Suppressor macrophage treated with lipopolysaccharide for 1 hour (primary cell): Measurements from ENCODE around the gene SAMD15.
"Not testable (repeated sequence)": the region's sequence is repeated elsewhere in the genome, so short reads cannot be mapped to it uniquely, and the experiment has no call there.

ENCODE experiments used
- DNase-seq, 3 donors: peaks; one replicate each; pipeline ENCODE4 v3.0.0-alpha.2; 2020 to 2022

SAMD15 gene

DNA sequence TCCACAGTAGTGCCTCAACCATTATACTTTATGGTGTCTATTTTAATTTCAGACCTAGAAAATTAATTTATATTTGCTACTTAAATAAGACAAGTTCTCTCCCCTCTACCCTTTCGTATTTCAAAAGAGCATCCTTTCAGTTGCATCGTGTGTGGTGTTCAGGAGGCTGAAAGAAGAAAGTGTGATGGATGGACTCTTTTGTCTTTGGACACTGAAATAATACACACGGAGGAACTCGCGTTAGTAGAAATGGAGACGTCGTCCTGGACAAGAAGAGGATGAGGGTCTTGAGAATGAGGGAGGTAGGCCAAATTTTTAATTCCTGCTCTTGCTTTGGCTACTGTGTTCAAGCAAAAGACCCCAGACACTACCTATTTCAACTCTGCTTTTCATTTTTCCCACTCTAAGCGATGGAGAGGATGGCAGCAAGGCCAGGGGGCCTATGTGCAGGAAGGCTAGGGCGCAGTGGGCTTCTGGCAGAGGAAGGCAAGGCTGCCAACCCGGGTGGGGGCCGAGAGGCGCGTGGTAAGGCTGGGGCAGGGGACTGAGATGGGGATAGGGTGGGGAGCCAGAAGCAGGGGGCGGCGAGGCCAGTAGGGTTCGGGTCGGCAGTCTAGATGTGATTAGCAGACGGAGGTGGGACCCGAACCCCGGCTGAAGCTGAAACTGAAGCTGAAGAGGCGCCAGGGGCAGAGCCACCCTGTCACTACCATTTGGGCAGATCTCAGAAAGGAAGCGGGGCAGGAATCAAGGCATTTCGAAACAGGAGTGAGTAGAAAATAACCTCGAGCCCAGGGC lies 1.0 kb upstream of the SAMD15 start:
- DNase-seq = peak in 2 of 3 donors; percentile 29 to 35

- no peak for DNase-seq
Measured at GRCh38 chr14:77377502-77377844, 294 bp downstream of the SAMD15 start.

DNA sequence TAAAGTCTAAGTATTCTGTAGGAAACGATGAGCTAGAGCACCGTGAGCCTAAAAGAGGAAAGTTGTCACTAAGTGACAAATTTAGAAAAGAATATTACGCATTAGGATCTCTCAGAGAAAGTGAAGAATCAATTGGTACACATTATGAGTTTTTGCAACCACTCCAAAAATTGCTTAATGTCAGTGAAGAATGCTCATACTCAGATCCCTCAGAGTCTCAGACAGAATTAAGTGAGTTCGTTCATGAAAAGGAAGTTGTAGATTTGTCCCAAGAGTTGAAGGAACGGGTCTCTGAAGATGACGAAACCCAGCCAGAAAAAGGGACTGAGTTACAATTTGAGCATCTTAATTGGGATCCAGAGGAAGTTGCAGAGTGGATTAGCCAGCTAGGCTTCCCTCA lies 1.5 kb downstream of the SAMD15 start:
- DNase-seq = peak; percentile 24 to 66 (median 57)

DNA sequence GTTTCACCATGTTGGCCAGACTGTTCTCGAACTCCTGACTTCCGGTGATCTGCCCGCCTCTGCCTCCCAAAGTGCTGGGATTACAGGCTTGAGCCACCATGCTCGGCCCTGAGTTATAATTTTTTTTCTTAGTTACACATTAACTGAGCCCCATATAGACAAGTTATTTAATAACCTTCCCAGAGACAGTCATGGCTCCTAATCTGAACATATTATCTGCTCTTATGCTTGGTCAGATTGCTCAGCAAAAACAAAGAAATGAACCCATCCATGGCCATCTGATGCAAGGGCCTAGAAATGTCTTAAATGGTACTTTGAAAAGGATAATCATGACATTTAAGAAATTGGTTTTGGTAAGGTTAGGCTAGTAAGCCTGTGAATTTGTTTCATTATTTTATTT lies 13.0 kb downstream of the SAMD15 start:
- no peak for DNase-seq

DNA sequence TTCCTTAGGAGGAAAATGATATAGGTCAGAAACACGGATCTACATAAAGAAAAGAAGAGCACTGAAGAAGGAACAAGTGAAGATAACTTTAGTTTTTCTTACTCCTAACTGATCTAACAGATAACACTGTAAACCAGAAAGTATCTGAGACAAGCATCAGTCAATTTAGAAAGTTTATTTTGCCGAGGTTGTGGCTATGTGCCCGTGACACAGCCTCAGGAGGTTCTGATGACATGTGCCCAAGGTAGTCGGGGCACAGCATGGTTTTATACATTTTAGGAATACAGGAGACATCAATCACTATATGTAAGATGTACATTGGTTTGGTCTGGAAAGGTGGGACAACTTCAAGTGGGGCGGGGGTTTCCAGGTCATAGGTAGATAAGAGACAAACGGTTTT lies 23.0 kb downstream of the SAMD15 start:
- DNase-seq = no peak

GRCh38 chr14:77403768-77404167 lies 26.6 kb downstream of the SAMD15 start:
- DNase-seq = no peak

DNA sequence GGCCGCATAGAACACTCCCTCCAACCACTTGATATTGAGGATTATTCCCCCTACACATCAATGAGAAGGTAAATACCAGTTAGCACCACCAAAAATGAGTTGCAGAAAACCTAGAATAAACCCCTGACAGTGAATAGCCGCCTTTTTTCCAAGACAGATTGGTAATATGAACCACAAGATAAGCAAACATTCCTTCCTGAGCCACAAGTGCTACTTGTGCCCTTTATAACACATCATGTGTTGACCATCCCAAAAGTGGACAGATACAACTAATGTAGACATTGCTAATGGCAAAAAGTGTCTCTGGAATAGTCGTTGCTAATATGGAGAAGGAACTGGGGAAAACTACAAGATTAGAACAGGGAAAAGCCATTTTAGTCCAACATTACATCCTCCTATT lies 28.9 kb downstream of the SAMD15 start:
- no peak for DNase-seq

- DNase-seq = peak in 2 of 3 donors; percentile 7 to 15
Measured at GRCh38 chr14:77406718-77407117, 29.5 kb downstream of the SAMD15 start.

GRCh38 chr14:77407158-77407557 lies 30.0 kb downstream of the SAMD15 start:
- peak; percentile 27 to 55 (median 49) for DNase-seq

GRCh38 chr14:77409131-77409533 lies 32.0 kb downstream of the SAMD15 start:
- DNase-seq = no peak

GRCh38 chr14:77415403-77416030 lies 38.3 kb downstream of the SAMD15 start:
- not testable (repeated sequence) for DNase-seq

GRCh38 chr14:77416098-77416497 lies 38.9 kb downstream of the SAMD15 start:
- not testable (repeated sequence) for DNase-seq

DNA sequence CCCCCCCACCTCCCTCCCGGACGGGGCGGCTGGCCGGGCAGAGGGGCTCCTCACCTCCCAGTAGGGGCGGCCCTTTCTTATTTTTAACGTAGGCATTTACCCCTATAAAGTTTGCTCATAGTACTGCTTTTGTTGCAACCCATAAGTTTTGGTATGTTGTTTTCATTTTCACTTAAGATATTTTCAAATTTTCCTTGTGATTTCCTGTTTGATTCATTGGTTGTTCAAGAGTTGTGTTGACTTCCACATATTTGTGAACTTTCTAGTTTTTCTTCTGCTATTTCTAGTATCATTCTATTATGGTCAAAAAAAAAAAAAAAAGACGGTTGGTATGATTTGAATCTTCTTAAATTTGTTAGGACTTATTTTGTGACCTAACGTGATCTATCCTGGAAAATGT lies 39.7 kb downstream of the SAMD15 start:
- DNase-seq = peak in 2 of 3 donors; percentile 31 to 32

DNA sequence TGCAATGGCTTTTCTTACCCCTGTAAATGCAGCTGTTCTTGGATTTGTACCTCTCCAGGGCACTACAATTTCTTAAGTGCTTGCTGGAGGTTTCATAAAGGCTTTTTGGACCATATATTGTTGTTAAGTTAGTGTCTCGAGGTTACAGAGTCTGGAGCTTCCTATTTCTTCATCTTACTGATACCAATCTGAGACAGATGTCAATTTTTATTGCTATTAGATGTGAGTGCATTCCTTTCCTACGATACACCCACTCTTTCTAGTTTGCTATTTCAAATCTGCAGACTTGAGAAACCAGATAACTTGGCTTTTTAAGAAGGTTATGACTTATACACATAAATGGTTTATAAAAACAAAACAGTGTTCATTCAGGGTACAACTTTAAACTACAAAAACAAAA lies 44.0 kb downstream of the SAMD15 start:
- DNase-seq = no peak

DNA sequence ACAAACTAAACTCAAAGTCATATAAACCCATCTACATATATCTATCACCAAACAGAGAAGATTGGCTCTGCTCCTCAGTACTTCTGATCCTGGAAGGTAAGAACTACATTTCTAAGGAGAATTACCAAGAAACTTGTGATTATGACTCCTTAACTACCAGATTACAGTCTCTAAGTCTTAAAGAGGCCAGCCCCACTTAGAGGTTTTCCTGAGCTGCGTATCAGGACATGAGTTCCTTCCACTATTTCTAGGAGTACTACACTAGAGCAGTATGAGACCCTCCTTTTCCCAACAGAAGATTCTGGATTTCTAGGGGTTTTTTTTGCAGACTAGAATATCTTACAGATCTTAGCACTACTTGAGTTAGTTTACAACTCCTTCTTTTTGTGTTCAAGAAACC lies 46.2 kb downstream of the SAMD15 start, which contains the start of gene NOXRED1:
NOXRED1 (minus strand) TSS at position 101 of the 400 bp plus-strand sequence. CDS start 634 bp downstream, outside the sequence.
- DNase-seq = no peak

- DNase-seq = no peak
Measured at GRCh38 chr14:77424862-77425261, 47.7 kb downstream of the SAMD15 start.

GRCh38 chr14:77426396-77426795 lies 49.2 kb downstream of the SAMD15 start:
- DNase-seq = no peak

DNA sequence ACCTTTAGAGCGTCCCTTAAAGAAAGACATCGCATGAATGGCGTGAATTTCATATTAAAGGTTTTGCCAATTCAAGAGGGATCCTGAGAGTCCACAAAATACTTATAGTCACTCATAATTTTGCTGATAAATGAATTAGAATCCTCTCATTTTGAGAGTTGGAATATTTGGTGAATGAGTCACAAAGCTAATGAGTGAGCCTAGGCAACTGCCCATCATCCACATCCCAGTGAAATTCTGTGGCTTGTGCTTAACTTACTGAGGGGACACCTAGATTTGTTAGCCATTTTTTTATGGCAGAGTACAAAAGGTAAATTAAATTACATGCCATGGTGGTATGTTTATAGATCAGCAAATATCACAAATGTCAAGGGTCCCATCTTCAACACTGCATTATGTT lies 58.9 kb downstream of the SAMD15 start:
- no peak for DNase-seq

- DNase-seq = no peak
Measured at GRCh38 chr14:77438596-77438995, 61.4 kb downstream of the SAMD15 start.

GRCh38 chr14:77439861-77440260 lies 62.7 kb downstream of the SAMD15 start:
- no peak for DNase-seq
